GM12891 (cell line): ENCODE measurements around the gene COL18A1.

ENCODE experiments used
- DNase-seq: peaks from one replicate; pipeline ENCODE4 v3.0.0; 2011; ENCODE audit warnings: low spot score; ENCODE audit not compliant: insufficient read length
- FAIRE-seq: peaks from 2 replicates; lab custom pipeline; 2011; peaks lifted over from hg19 to GRCh38; lab: Jason Lieb, UNC
- PAX5 ChIP-seq: IDR thresholded peaks from 2 replicates; pipeline ENCODE4 v1.6.1; 2011; ENCODE audit warnings: low read length, moderate library complexity, mild to moderate bottlenecking; ENCODE audit not compliant: insufficient read depth, severe bottlenecking
- POLR2A ChIP-seq: IDR thresholded peaks from 2 replicates; pipeline ENCODE4 v1.6.1; 2011; ENCODE audit warnings: low read depth, low read length, control low read depth
- POLR2AphosphoS5 ChIP-seq: IDR thresholded peaks from 2 replicates; pipeline ENCODE4 v1.6.1; 2011; ENCODE audit warnings: low read depth, low read length, control low read depth
- POU2F2 ChIP-seq: IDR thresholded peaks from 2 replicates; pipeline ENCODE4 v1.6.1; 2011; ENCODE audit warnings: low read depth, mild to moderate bottlenecking, control low read depth, low read length, moderate library complexity
- SPI1 ChIP-seq: IDR thresholded peaks from 2 replicates; pipeline ENCODE4 v1.6.1; 2011; ENCODE audit warnings: low read depth, low read length, control low read depth
- TAF1 ChIP-seq: IDR thresholded peaks from 2 replicates; pipeline ENCODE4 v1.6.1; 2011; ENCODE audit warnings: low read depth, low read length, control low read depth

COL18A1 gene

GRCh38 chr21:45454926-45455673 is 50.1 kb downstream of the COL18A1 start:
- TF ChIP-seq POU2F2 (no peak), POLR2AphosphoS5 (no peak), PAX5 (no peak), TAF1 (no peak), SPI1 (no peak), POLR2A (no peak)

GRCh38 chr21:45455674-45456583 is 51.0 kb downstream of the COL18A1 start:
- TF ChIP-seq POLR2AphosphoS5 (no peak), POU2F2 (no peak), TAF1 (no peak), POLR2A (no peak), SPI1 (no peak), PAX5 (no peak)
- no peak for FAIRE-seq
- DNase-seq: no peak

More at GRCh38 chr21:45454926-45455673, 50.1 kb downstream of the COL18A1 start:
- FAIRE-seq: no peak
- no peak for DNase-seq

DNA sequence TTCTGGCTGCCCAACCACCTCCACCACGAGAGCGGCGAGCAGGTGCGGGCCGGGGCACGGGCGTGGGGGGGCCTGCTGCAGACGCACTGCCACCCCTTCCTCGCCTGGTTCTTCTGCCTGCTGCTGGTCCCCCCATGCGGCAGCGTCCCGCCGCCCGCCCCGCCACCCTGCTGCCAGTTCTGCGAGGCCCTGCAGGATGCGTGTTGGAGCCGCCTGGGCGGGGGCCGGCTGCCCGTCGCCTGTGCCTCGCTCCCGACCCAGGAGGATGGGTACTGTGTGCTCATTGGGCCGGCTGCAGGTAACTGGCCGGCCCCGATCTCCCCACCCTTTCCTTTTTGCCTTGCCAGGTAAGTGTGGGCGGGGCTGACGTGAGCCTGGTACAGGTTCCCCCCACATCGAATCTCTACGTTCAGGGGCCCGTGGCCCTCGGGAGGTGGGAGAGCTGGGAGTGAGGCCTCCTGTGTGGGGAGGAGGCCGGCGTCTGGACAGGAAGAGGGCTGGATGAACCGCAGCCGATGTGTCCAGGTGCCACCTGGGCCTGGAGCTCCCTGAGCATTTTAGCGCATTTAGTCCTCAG is 51.7 kb downstream of the COL18A1 start:
- DNase-seq (no peak), FAIRE-seq (no peak)
- TF ChIP-seq PAX5 (no peak), TAF1 (no peak), POLR2A (no peak), POLR2AphosphoS5 (no peak), SPI1 (no peak), POU2F2 (no peak)

DNA sequence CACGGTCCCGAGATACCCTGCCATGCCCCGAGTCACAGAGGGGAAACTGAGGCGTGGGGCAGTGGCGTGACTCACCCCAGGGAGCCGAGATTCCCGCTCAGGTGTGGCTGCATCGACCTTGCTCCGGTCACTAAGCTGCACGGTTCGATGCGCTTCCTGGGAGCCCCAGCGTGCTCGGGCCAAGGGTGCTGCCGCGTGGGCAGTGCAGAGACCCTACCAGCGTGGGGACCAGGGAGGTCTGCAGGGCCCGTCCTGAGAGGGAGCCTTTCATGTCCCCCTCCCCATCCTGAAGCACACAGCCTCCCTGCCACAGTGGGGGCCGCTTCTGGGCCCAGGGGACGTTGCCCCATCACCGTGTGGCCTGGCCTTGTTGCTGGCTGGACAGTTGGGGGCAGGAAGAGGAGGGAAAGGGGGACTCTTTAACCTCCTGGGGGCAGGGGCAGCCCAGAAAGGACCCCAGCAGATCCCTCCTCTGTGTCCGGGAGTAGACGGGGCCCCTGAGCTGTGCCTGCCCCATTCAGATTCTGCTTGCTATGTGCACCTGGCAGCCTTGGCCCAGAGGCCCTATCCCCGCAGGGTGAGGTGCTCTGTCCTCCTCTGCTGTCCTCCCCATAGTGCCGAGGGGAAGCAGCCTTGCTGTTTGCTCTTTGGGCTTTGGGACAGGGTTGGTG is 52.3 kb downstream of the COL18A1 start:
- TF ChIP-seq PAX5 (no peak), POLR2AphosphoS5 (no peak), SPI1 (no peak), POLR2A (no peak), TAF1 (no peak), POU2F2 (no peak)
- FAIRE-seq (no peak), DNase-seq (no peak)

DNA sequence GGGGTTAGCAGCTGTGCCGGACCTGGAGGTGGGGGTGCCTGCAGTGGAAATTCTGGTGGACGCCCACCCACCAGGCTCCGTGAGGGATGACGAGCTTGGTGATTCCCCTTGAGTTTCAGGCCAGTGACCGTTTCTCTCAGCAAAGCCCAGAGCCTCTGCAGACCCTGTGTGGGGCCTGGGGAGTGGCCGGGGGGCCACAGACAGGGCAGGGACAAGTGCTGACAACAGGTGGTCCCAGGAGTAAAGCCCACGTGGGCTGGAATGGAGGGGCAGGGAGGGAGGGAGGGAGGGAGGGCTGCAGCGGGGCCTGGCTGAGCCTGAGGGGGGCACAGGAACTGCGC is 52.8 kb downstream of the COL18A1 start:
- FAIRE-seq: no peak
- no peak for DNase-seq
- TF ChIP-seq SPI1 (no peak), POU2F2 (no peak), PAX5 (no peak), POLR2A (no peak), POLR2AphosphoS5 (no peak), TAF1 (no peak)

DNA sequence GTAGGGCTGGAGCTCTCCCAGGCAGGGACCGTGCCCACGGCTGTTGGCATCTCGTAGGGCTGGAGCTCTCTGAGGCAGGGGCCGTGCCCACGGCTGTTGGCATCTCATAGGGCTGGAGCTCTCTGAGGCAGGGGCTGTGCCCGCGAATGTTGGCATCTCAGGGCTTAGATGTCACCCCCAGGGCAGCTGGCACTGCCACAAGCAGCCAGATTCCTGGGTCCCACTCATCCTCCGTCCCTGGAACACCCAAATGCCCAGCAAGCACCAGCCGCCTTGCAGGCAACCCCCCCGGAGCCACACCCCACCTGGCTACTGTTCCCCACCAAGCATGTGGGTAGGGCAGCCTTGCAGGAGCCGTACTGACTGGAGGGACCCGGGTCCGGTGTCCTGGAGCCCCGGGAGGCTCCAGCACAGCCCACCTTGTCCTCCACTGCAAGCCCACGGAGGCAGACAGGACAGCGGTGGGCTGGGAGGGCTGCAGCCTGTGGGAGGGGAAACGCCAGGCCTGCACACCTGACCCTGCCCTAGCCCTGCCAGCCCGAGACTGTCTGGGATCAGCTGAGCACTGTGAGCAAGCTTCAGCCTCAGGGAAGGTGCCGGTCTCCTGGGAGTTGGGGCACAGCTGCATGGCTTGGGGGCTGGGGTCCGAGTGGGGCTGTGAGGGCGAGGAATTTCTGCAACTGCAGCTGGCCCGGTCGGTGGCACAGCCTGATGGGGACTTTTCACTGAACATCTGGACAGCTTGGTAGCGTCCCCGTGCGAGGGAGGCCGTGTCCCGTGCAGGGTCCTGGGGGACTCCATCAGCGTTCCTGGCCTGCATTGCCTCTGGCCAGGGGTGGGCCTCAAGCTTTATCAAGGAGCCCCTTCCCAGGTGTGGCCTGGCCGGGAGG is 53.6 kb downstream of the COL18A1 start:
- DNase-seq (no peak), FAIRE-seq (no peak)
- TF ChIP-seq POLR2A (no peak), TAF1 (no peak), POU2F2 (no peak), PAX5 (no peak), SPI1 (no peak), POLR2AphosphoS5 (no peak)

DNA sequence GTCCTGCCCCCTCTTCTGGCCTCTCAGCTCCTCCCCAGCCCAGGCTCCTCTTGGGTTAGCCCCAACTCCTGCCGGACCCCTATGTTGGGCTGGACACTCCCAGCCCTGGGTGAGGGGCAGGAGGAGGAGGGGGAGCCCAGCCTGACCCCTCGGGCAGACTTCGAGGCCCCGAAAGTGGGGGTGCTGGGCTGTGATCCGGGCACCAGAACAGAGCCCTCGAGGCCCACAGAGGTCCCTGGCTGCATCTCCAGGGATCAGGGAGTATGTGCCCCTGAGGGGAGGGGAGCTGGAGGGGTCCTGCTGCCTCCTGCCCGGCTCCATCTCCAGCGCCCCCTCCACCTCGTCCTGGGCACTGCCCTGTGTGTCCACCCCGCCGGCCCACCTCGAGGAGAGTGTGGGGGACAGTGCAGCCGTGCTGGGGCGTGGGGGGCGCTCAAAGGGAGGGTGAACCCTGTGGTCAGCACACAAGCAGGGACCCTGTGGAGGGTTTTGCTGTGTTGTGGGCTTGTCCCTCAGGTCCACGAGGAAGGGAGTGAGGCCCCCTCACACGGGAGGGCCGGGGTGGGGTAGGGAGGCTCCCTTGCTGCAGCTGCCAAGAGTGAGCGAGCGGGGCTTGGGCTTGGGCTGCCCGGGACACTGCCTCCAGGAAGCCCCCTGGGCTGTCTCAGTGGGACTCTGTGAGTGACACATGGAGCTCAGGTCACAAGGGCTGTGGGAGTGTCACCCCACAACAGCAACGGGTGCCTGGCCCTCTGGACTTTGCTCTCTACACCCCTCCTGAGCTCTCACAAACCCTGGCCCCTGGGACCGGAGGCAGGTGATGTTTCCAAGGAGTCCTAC is 54.4 kb downstream of the COL18A1 start:
- FAIRE-seq (no peak), DNase-seq (no peak)
- TF ChIP-seq POLR2A (no peak), SPI1 (no peak), TAF1 (no peak), POLR2AphosphoS5 (no peak)
